Fibroblast of lung (primary cell): Measurements from ENCODE around the gene DHDDS.

Experiments used
- EZH2 ChIP-seq: IDR thresholded peaks from 2 replicates; pipeline ENCODE4 v1.5.1; 2012; ENCODE audit warnings: low read length, control low read depth, mild to moderate bottlenecking; ENCODE audit errors: missing control alignments
- TF ChIP-seq, protein P1 (sequence below), 2 donors: IDR thresholded peaks in 1 of 2; conservative IDR thresholded peaks in 1 of 2; 1 replicate in 1 of 2; 2 replicates in 1 of 2; pipeline ENCODE4 v1.5.1; 2011 to 2012; ENCODE audit warnings: low read length in 2 of 2, control low read depth in 1 of 2, inconsistent platforms in 1 of 2, low read depth in 1 of 2, mild to moderate bottlenecking in 1 of 2

DNA sequence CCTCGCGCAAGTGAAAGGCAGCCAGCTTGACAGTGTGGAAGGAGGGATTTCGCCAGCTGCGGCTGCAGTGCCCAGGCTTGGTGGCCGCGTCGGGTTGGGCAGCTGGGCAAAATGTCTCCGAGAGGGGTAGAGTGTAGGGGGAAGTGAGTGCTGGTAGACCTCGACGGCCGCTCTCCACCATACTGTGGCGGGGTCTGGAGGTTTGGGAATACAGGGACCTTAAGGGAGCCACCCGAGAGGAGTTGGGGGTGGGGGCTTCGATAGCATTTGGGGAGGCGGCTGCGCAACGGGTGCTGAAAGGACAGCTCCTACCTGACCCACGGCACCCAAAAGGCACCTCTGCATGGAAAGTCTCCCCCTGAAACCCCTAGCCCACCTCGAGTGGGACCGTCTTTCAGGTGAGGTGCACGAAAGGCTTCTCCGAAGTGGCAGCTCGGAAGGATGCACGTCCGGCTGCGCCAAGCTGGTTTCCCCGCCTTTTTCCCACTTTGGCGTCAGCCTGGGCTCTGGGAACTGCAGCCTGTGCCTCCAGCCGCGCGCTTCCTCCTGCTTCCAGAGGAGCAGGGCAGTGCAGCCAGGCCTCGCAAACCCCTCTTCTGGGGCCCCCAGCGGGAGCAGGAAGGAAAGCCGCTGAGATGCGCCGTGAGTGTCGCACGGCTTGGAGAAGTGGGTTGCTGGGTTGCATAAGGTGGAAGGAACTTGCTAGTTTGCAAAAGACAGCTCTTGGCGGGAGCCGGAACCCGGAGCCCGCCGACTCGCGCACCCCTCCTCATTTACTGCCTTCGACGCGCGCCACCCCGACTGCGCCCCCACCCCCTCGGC lies 39.6 kb downstream of the DHDDS start:
- TF ChIP-seq, protein P1, sequence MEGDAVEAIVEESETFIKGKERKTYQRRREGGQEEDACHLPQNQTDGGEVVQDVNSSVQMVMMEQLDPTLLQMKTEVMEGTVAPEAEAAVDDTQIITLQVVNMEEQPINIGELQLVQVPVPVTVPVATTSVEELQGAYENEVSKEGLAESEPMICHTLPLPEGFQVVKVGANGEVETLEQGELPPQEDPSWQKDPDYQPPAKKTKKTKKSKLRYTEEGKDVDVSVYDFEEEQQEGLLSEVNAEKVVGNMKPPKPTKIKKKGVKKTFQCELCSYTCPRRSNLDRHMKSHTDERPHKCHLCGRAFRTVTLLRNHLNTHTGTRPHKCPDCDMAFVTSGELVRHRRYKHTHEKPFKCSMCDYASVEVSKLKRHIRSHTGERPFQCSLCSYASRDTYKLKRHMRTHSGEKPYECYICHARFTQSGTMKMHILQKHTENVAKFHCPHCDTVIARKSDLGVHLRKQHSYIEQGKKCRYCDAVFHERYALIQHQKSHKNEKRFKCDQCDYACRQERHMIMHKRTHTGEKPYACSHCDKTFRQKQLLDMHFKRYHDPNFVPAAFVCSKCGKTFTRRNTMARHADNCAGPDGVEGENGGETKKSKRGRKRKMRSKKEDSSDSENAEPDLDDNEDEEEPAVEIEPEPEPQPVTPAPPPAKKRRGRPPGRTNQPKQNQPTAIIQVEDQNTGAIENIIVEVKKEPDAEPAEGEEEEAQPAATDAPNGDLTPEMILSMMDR (conservative IDR thresholded peaks at IDR 0.05 in 1 of 2, IDR thresholded peaks at IDR 0.05 in 1 of 2; ENCODE audit: low read depth in 1 of 2, low read length in 2 of 2): no peak
- no peak for TF ChIP-seq EZH2
